ENCODE measurements around the gene TNIK.
"Not testable (repeated sequence)": the region's sequence is repeated elsewhere in the genome, so short reads cannot be mapped to it uniquely, and the experiment has no call there.

The TNIK gene

DNA sequence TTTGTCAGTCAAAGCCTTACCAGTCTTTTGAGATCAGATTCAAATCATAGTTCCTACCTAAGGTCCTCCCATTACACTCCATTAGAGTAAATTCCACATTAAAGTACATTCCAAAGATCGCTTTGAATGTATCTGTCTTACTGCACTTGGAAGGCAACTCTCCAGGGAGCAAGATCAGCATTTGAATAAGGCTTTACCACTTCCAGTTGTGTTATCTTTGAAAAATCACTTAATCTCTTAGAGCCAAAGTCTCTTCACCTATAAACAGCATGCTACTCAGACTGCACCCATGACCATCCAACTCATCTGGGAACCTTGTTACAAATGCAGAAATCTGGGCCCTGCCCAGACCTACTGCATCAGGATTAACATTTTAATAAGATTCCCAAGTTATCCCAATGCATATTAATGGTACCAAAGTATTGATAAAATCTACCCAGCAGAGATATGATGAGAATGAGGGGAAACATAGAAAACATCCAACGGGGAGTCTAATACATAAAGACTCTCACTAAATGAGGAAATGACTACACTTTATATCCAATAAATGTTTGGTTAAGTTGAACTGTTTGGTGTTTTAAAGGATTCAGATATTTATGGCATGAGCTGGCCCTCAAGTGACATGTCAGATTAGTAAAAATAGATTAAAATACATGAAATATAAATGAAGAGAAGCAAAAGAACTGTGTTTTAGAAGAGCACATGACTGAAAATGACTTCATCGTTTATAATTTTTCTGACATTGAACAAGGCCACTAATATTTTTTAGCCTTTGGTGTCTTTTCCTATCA, 75.9 kb downstream of the TNIK start:
- DNase-seq (ENCODE audit: low read depth in 2 of 2): no peak

DNA sequence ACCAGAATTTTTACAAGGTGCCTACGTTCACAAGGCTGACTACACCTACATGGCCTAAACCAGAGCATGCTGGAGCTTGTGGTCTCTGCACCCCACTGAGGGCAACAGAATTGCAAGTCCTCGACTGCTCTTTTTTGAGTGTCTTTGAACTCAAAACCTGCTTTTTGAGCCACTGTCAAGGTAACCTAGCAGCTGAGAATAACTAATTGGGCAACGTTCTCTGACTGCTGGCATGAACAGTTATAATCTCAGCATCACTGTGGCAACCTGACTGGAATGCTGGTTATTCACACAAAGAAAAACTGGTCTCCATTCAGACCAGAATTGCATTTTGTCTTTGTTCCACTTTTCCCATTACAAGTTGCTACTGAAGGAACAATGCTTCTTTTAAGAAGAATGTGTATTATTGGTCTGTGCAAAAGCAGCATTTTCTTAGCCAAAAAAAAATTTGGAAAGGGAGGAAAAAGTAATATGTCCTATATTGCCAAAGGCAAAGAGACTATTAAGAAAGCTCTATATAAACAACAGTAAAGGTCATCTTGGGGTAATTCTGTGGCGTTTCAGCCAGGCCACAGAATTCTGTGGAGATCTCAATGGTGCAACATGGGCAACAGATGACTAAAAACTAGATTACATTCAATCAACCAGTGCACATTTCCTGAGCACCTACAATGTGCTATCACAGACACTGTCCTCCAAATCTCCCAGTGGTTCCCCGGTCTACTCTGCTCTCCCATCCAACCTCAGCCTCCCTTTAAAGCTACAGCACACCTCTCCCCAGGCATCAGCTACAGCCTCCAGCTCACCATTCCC, 76.8 kb downstream of the TNIK start:
- DNase-seq (ENCODE audit: low read depth in 2 of 2): no peak

DNA sequence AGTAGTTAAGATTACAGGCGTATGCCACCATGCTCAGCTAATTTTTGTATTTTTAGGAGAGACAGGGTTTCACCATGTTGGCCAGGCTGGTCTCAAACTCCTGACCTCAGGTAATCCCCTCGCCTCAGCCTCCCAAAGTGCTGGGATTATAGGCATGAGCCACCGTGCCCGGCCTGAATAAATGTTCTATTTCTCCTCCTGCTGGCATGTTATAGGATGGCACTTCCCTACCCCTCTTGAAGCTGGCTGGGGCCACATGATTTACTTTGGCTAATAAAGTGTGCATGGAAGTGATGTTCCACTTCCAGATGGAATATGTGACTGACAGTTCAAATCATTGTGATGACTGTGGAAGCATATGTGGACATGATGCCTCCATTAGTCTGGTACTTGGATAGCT, 77.9 kb downstream of the TNIK start:
- DNase-seq (ENCODE audit: low read depth in 2 of 2): not testable (repeated sequence)

DNA sequence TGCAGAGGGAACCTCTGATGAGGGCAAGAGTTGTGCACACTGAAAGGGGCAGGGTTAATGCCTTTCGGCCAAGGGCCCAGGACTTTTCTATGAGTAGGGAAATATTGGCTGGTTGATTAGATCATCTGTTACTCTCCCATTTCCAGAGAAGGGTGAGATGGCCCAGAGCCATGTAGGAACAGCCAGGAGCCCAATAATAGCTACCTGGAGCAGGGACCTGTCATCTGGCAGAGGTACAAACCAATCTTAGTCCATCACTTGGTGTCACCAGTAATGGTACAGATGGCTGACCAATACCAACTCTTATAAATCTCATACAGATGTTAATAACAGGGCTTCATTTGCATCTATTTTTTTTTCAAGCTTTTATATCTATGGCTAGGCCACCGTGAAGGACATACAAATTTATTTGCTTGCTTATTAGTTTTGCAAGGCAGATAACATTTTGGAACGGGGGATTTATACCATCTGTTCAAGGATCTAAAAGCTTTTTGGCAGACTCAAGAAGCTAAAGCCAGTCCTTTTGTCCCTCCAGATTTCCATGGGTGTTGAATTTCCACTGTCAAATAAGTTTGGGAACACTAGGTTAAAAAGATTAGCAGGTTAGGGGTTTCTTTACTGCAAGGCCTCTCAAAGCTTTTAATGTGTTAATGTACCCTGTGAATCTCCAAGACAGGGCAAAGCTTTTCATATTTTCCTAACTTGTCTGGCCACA, 79.3 kb downstream of the TNIK start:
- no peak for DNase-seq (ENCODE audit: low read depth in 2 of 2)

DNA sequence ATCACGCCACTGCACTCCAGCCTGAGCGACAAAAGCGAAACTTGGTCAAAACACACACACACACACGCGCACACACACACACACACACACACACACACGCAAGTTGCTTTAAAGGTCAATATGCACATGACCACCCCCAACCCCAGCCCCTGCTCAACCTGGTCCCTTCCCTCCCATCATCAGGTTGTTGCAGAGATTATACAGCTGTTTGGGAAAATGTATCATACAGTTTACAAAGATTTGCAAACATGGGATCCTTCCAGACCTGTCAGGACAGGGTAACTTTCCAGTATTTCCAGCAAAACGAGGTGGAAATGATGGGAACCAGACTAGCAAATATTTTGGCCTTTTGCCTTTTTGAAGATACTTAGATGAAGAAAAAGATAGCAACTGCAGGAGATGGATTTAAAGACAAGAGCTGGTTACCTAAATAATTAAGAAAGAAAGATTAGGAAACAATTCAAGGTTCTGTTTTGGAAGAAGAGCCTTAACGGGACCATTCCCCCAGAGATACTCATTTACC, 80.2 kb downstream of the TNIK start:
- no peak for DNase-seq (ENCODE audit: low read depth in 2 of 2)

DNA sequence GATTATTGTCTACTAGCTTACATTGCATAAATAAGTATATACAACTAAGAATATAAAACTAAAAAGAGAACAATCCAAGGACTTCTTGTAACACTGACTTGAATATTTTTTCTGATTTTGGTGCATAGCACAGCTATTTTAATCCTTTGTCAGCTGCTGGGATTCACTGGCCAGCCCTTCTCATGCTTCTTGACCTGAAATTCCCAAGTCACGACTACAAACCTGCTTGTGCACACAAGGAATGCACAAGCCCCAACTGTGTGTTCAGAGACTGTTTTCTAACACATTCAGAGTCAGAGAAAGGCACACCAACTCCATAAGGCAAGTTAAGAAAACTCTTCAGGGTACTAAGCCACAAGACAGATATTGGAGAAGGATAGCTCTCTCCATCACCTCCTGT, 80.9 kb downstream of the TNIK start:
- DNase-seq (ENCODE audit: low read depth in 2 of 2): no peak

DNA sequence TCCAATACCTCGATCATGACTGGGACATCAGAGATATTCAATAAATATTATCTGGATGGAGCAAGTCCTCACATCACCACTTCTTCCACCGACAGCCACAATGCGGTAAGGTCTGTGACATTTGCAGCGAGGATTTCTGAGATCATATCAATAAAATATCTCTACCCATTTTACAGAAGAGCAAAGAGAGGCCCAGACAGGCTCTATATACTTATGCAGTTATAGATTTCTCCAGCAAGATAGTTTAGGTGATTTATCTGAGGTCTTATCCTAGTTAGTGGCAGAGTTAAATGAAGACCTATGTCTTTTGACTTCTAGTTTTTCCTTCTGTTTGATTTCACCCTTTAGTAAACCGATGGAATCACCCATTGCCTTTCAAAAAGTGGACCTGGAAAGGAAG, 81.6 kb downstream of the TNIK start:
- no peak for DNase-seq (ENCODE audit: low read depth in 2 of 2)

DNA sequence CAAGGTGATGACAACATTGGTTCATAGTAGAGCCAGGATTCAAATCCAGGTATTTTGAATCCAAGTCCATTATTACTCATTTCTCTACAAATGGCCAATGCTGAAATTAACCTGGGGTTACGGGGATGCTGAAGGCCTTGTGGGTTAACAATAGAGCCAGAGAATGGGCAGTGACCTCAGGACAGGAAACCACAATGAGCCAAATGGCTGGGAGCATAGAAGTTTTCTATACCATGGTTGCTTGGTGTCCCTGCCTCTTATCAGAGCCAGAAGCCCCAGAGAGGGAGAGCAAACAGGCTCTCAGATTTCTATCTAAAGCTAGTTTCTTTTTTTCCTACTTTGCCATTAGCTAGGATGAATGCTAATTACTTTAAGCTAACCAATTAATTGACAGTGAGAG, 82.3 kb downstream of the TNIK start:
- no peak for DNase-seq (ENCODE audit: low read depth in 2 of 2)

DNA sequence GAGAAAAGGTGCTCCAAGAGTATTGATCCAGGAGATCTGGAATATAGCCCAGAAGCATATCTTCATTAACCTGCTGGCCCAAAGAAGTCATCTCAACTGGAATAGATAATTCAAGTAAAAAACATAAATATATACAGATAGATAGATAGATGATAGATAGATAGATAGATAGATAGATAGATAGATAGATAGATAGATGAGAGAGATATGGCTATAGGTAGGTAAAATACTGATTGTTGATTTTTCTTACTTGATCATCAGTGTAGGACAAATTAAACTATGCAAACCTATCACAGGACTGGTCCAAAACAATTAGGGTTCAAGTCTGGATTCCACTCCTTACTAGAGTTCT, 83.6 kb downstream of the TNIK start:
- DNase-seq (ENCODE audit: low read depth in 2 of 2): no peak

DNA sequence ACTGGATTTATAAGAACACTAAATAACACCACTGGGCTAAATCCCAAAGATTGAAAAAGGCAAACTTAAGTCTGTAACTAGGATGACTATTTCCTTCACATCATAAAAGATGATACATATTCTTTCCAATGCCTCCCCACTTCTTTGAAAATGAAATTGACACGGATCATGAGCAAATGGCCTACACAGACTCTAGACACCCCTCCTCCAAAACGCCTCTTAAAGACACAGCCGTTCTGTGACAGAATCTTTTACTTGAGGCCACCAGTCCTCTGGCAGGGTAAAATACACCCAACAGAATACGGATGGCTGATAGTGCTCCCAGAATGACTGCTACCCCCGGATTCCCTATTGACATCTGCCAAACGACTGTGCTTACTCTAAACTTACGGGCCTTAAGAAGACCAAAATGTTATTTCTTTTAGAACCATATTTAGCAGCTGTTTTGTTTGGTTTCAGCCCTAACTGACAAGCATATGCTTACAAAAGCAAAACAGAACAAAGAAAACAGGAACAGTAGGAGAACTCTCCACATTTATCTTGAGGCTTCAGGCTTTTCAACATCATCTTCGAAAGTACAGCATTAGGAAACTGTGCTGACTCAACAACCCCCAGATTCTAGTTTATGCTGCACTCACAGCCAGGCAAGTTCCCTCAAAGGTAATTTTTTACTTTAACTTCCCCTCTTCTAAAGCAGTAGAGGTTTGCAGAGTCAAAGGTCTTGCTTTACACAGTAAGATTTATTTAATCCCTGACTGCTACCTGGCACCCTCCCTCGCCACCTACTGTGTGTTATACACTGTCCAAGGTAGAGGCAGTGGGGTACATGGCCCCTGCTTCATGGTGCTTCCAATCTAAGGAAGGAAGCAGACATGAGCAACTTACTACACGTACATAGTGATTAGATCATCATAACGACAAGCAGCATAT, 84.3 kb downstream of the TNIK start:
- DNase-seq (ENCODE audit: low read depth in 2 of 2): no peak

DNA sequence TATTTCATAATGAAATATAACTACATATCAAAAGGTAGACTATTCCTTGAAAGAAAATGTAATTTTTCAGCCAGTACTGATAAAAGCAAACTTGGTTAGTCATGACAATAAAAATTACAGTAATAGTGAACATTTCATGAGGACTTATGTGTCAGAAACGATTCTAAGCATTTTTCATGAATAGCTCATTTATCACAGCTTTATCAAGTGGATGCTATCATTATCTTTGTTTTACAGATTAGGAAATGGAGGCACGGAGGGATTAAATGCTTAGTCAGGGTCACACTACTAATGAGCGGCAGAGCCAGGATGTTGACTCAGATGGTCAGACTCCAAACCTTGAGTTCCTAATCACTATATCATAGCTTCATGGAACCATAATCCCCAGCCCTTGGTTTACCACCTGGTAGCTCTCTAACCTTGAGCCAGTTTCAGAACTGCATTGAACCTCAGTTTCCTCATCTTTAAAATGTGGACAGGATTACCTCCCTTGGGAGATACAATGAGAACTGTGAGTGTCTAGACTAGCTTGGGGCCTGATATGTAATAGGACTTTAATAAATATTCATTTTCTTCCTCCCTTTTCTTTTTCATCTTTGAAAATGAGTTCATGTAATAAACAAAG, 85.4 kb downstream of the TNIK start:
- no peak for DNase-seq (ENCODE audit: low read depth in 2 of 2)

DNA sequence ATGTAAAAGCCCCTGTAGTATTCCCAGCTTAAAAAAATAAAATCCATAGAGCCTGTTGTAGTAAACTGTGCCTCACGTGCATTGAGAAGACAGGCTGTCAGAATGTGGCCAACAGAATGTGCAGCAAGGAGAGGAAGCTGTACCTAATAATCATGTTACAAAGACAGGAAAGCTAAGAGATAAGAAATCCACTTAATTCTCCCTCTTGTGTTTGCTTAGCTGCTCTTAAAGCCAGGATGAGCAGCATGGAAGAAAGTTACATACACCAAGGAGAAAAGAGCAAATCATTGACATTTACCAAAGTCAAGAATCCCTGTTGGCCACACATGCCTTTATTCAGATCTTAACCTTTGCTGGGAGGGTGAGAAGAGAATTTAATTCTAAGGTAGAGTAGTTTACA, 85.9 kb downstream of the TNIK start:
- DNase-seq (ENCODE audit: low read depth in 2 of 2): no peak

DNA sequence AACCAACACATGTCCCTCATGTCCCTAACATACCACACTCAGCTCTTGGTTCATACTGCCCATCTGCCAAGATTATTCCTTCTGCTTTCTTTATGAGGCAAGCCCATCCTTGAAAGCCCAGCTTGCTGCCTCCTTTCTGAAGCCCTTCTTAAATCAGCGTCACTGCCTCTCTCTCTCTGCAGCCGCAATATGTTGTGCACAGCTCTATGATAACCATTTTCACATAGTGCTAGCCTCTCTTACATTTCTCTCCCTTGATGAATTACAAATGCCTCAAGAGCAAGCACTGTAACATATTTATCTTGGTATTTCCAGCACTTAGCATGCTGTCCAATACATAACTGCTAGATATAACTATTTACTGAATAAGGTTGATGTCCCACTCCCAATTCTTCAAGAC, 86.5 kb downstream of the TNIK start:
- DNase-seq (ENCODE audit: low read depth in 2 of 2): no peak

DNA sequence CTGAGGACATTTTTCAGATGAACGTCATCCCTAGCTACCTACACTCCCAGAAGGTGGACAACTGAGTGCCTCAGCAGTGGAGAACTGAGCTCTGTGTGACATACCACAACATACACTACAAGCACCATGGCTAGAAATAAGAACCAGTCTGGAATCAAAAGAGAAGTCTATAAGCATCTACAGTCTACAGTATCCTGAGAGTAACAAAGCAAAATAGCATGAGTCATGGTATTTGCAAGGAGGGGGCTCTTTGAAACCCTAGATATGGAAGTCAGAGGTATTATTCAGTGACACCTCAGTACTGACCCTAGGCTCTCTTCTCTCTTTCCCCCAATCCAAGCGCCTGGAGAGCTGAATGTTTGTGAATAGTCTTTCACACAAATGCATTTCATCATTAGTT, 87.5 kb downstream of the TNIK start:
- no peak for DNase-seq (ENCODE audit: low read depth in 2 of 2)

DNA sequence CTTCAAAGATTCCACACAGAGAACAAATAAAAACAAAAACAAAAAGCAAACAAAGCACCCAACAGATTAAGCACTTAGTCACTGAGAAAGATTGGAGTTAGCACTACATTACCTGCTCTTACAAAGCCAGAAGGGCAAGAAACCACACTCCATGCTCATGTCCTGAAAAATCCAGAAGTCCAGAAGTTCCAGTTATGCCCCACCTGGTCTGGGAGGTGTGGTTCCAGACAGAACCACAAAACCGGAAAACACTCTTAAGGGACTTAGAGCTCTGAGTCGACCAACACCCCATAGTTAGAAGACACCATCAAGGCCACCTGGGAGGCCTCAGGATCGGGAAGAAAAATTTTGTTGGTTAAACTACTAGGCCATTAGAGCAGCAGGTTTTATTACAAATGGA, 88.9 kb downstream of the TNIK start:
- DNase-seq (ENCODE audit: low read depth in 2 of 2): no peak

DNA sequence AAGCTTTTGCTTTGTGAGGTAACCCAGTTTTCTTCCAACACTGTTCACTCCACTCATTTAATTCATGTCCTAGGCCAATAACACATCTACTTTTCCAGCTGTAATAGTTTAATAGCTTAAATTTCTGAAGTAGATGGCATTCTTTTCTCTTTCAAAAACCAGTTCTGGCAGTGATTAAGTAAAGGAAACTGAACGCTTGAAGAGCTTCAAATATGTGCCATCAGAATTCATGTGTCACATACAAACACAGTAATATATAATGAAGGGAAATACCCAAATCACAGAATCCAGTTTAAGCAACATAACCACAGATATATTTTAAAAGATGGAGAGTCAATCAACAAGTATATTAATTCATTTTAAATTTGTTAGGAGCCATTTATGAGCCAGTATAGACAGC, 91.0 kb downstream of the TNIK start:
- DNase-seq (ENCODE audit: low read depth in 2 of 2): no peak

DNA sequence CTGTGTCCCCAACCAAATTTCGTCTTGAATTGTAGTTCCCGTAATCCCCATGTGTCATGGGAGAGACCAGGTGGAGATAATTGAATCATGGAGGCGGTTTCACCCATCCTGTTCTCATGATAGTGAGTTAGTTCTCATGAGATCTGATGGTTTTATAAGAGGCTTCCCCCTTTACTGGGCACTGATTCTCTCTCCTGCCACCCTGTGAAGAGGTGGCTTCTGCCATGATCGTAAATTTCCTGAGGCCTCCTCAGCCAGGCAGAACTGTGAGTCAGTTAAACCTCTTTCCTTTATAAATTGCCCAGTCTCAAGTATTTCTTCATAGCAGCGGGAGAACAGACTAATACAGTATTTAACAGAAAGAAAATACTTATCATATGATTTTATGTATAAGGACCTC, 93.5 kb downstream of the TNIK start:
- DNase-seq (ENCODE audit: low read depth in 2 of 2): not testable (repeated sequence)

DNA sequence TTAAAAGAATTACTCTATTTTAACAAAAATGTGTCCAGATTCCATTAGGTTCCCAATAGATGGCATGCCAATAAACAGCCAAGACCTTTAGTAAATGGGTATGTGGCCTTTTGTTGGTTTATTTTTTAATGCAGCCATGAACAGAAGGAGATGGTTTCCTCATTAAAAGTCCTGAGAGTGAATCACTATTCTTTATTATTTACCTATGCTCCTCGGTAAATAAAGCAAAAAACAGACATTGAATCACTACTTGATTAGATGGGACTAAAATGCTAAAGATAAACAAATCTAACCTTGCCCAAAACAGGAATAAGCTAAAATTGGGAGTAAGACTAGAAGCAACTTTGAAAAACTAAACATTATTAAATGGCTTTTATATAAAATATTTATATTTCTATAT, 94.2 kb downstream of the TNIK start:
- no peak for DNase-seq (ENCODE audit: low read depth in 2 of 2)

DNA sequence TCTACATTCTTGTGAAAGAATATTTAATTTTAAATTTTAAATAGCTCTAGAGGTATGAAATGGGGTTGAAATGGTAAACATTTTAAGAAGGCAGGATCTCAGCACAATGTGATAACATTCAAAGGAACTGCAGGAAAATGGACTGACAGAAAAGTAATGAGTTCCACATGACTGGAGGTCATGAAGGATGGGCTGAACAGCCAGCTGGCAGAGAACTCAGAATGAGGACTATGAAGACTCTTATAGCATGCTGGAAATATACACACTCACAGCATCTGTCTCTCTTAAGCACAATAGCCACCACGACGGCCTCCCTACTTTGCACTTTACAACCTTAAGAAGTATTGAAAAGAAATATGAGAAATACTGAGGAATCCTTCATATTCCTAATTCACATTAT, 94.7 kb downstream of the TNIK start:
- DNase-seq (ENCODE audit: low read depth in 2 of 2): no peak

DNA sequence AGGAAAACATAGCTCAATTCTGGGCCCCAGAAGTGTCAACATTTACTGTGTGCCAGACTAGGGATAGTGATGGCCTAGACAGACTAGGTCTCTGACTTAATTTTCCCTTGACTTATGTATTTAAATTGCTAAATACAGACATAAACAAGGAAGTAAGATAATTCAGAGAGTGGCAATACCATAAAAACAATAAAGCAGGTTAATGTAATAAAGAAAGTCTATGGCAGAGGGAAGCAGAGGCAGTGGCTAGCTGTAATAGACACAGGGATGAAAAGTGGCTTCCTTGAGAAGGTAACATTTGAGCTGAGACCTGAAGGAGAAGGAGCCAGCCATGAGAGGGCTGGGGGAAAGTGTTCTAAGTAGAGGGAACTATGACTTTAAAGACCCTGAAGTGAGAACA, 95.7 kb downstream of the TNIK start:
- no peak for DNase-seq (ENCODE audit: low read depth in 2 of 2)

DNA sequence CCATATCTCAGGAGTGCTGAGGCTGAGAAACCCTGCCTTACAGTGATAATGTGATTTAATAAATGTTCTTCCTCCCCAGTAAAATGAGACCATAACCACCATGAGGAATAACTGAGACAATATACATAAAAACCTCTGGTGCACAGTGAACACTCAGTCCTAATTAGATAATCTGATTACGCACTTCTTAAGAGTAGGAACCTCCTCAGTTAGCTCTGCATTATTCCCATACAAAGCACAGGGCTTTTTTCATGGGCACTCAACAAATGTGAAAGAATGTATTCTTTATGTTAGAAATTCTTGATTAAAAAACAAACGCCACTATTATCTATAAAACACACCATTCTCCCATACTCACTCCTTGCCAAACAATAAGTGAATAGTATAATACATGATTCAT, 97.0 kb downstream of the TNIK start:
- no peak for DNase-seq (ENCODE audit: low read depth in 2 of 2)
